HEK293T (cell line): ENCODE results near the gene FGFRL1.

ENCODE experiments used
- BHLHE40 ChIP-seq: fragments of 450-650 bp; IDR thresholded peaks from 2 replicates; pipeline ENCODE4 v1.6.1; 2016; ENCODE audit warnings: mild to moderate bottlenecking, moderate library complexity, borderline replicate concordance
- FOXA1 ChIP-seq: fragments of 450-650 bp; IDR thresholded peaks from 2 replicates; pipeline ENCODE4 v1.6.1; 2016; ENCODE audit warnings: mild to moderate bottlenecking
- HDGF ChIP-seq: fragments of 450-650 bp; IDR thresholded peaks from 2 replicates; pipeline ENCODE4 v1.6.1; 2017; ENCODE audit warnings: antibody characterized with exemption, borderline replicate concordance
- LEF1 ChIP-seq: fragments of 450-650 bp; IDR thresholded peaks from 2 replicates; pipeline ENCODE4 v1.6.1; 2017; ENCODE audit warnings: mild to moderate bottlenecking, borderline replicate concordance
- SP1 ChIP-seq: fragments of 450-650 bp; IDR thresholded peaks from 2 replicates; pipeline ENCODE4 v1.6.1; 2017
- SUZ12 ChIP-seq: fragments of 450-650 bp; IDR thresholded peaks from 2 replicates; pipeline ENCODE4 v1.6.1; 2016; ENCODE audit warnings: mild to moderate bottlenecking

DNA sequence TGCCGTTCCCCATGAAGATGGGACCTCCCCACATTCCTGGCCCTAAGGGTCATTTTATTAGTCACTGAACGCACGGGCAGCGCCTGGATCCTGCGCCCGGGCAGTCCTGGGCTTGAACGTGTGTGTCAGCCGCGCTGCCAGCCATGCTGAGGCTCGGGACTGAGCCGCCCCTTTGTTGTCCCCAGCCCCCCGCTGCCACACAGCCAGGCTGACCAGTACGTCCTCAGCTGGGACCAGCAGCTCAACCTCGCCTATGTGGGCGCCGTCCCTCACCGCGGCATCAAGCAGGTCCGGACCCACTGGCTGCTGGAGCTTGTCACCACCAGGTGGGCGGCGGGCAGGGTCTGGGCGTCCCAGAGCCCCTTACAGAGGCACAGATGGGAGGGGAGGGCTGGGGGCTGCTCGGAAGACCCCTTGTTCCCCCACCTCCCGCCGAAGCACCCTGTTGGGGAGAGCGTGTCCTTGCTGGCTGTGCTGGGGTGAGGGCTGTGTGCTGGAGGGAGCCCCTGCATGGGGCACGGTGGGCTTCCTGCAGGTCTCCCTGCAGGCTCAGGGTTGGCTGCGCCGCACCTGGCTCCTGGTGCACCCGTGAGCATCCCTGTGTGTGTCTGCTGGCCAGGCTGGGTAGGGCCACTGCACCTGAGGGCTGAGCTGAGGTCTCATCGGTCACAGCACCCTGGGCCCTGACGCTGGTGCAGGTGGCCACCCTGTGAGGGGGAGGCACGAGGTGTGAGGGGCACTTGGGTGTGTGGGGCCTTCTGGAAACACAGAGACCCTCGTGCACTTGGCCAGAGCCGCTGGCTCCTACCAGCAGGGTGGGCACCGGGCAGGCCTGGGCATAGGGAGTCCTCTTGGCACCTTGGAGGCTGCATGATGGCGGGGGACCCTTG, 23.6 kb upstream of the FGFRL1 start:
- TF ChIP-seq BHLHE40 (no peak), SUZ12 (no peak), HDGF (no peak), LEF1 (no peak), SP1 (no peak), FOXA1 (no peak)
